HL-60 (cell line): ENCODE results near the gene UNC13B.

Source experiments
- DNase-seq, 2 experiments: peaks; one replicate each; pipeline ENCODE4 v3.0.0-alpha.2; 2010 to 2020; ENCODE audit warnings: low read depth in 1 of 2, low spot score in 1 of 2
- H3K27ac ChIP-seq: fragments of 250-450 bp; sonication (Bioruptor Pico); replicated peaks from 2 replicates; pipeline ENCODE4 v1.5.1; 2020; ENCODE audit warnings: mild to moderate bottlenecking, moderate library complexity
- H3K27me3 ChIP-seq: fragments of 250-450 bp; sonication (Bioruptor Pico); 2 replicates; pipeline ENCODE4 v1.5.1; 2021; ENCODE audit warnings: mild to moderate bottlenecking, moderate library complexity; ENCODE audit not compliant: insufficient read depth, poor library complexity, severe bottlenecking
- H3K4me3 ChIP-seq: replicated peaks from 2 replicates; pipeline ENCODE4 v1.5.1; 2011; ENCODE audit warnings: mild to moderate bottlenecking, control low read depth, low read length; ENCODE audit not compliant: insufficient read depth
- GABPA ChIP-seq: IDR thresholded peaks from 2 replicates; pipeline ENCODE4 v1.6.1; 2012; ENCODE audit warnings: low read depth
- POLR2AphosphoS5 ChIP-seq: IDR thresholded peaks from 2 replicates; pipeline ENCODE4 v1.6.1; 2012; ENCODE audit warnings: low read depth
- SPI1 ChIP-seq: IDR thresholded peaks from 2 replicates; pipeline ENCODE4 v1.6.1; 2012; ENCODE audit warnings: low read depth, mild to moderate bottlenecking, borderline replicate concordance
- TF ChIP-seq, protein P1 (sequence below): IDR thresholded peaks from one replicate; pipeline ENCODE4 v1.5.1; 2011; ENCODE audit warnings: low read length, control low read depth, inconsistent platforms; ENCODE audit not compliant: insufficient read depth
- TF ChIP-seq, protein P2 (sequence below): IDR thresholded peaks from 2 replicates; pipeline ENCODE4 v1.6.1; 2012; ENCODE audit warnings: low read depth; ENCODE audit not compliant: insufficient replicate concordance

Gene UNC13B

DNA sequence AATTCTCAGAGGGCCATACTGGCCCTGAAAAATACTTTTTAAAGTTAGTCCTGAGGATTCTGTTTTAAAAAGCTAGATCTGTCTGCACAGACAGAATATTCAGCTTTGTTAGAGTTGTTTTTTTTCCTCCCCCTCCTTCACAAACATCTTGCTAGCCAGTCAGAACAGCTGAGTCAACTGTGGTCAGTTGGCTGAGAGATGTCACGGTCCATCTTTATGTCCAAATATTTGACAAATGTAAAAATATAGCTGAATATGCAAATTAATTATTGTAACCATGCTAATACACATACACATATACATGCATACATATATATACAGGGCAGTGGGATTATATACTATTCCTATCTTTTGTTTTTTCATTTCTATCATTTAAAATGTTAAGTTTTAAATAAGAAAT is 33.9 kb downstream of the UNC13B start:
- H3K27ac ChIP-seq: no peak overlapping the region
- H3K4me3 ChIP-seq: no peak overlapping the region
- no peaks in the 10 kb centered on the region for H3K27me3 ChIP-seq
- DNase-seq: no peak
- TF ChIP-seq GABPA (no peak), POLR2AphosphoS5 (no peak), SPI1 (no peak)
- TF ChIP-seq, protein P1, sequence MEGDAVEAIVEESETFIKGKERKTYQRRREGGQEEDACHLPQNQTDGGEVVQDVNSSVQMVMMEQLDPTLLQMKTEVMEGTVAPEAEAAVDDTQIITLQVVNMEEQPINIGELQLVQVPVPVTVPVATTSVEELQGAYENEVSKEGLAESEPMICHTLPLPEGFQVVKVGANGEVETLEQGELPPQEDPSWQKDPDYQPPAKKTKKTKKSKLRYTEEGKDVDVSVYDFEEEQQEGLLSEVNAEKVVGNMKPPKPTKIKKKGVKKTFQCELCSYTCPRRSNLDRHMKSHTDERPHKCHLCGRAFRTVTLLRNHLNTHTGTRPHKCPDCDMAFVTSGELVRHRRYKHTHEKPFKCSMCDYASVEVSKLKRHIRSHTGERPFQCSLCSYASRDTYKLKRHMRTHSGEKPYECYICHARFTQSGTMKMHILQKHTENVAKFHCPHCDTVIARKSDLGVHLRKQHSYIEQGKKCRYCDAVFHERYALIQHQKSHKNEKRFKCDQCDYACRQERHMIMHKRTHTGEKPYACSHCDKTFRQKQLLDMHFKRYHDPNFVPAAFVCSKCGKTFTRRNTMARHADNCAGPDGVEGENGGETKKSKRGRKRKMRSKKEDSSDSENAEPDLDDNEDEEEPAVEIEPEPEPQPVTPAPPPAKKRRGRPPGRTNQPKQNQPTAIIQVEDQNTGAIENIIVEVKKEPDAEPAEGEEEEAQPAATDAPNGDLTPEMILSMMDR: no peak
- TF ChIP-seq, protein P2, sequence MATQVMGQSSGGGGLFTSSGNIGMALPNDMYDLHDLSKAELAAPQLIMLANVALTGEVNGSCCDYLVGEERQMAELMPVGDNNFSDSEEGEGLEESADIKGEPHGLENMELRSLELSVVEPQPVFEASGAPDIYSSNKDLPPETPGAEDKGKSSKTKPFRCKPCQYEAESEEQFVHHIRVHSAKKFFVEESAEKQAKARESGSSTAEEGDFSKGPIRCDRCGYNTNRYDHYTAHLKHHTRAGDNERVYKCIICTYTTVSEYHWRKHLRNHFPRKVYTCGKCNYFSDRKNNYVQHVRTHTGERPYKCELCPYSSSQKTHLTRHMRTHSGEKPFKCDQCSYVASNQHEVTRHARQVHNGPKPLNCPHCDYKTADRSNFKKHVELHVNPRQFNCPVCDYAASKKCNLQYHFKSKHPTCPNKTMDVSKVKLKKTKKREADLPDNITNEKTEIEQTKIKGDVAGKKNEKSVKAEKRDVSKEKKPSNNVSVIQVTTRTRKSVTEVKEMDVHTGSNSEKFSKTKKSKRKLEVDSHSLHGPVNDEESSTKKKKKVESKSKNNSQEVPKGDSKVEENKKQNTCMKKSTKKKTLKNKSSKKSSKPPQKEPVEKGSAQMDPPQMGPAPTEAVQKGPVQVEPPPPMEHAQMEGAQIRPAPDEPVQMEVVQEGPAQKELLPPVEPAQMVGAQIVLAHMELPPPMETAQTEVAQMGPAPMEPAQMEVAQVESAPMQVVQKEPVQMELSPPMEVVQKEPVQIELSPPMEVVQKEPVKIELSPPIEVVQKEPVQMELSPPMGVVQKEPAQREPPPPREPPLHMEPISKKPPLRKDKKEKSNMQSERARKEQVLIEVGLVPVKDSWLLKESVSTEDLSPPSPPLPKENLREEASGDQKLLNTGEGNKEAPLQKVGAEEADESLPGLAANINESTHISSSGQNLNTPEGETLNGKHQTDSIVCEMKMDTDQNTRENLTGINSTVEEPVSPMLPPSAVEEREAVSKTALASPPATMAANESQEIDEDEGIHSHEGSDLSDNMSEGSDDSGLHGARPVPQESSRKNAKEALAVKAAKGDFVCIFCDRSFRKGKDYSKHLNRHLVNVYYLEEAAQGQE: no peak

DNA sequence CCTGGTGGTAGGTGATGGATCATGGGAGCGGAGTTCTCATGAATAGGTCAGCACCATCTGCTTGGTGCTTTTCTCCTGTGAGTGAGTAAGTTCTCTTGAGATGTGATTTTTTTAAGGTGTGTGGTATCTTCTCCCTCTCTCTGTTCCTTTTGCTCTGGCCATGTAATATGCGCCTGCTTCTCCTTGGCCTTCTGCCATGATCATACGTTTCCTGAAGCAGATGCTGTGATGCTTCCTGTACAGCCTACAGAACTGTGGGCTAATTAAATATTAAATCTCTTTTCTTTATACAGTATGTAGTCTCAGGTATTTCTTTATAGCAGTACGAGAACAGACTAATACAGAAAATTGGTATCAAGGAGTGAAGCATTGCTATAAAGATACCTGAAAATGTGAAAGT is 36.4 kb downstream of the UNC13B start:
- no peaks in the 10 kb centered on the region for H3K27me3 ChIP-seq
- no peak overlapping the region for H3K27ac ChIP-seq
- TF ChIP-seq GABPA: no peak
- TF ChIP-seq SPI1: no peak
- TF ChIP-seq, protein P1: no peak
- no peak for TF ChIP-seq POLR2AphosphoS5
- TF ChIP-seq, protein P2: no peak
- no peak overlapping the region for H3K4me3 ChIP-seq
- DNase-seq: no peak

DNA sequence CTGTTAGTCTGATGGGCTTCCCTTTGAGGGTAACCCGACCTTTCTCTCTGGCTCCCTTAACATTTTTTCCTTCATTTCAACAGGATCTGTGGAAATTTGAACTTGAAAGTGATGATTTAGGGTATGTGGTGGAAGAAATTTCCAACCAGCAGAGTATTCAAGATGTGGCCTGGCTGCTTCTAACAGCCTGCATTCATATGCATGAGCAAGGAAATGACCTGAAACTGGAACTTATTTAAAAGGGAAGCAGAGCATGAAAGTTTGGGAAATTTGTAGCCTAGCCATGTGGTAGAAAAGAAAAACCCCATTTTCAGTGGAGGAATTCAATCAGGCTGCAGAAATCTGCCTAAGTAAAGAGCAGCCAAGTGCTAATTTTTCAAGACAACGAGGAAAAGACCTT is 41.7 kb downstream of the UNC13B start:
- Histone ChIP-seq H3K4me3 (no peak overlapping the region), H3K27ac (no peak overlapping the region), H3K27me3 (no peaks in the 10 kb centered on the region)
- no peak for DNase-seq
- TF ChIP-seq, protein P1: no peak
- TF ChIP-seq POLR2AphosphoS5: no peak
- TF ChIP-seq SPI1: no peak
- TF ChIP-seq, protein P2: no peak
- no peak for TF ChIP-seq GABPA
